HG02981 (cell line): ENCODE measurements around the gene INTS15.

ENCODE experiments used
- ATAC-seq: cut with Tn5 transposase; IDR thresholded peaks from one replicate; pipeline ENCODE4 v1.9.1; 2021; ENCODE audit warnings: mild to moderate bottlenecking, moderate library complexity; ENCODE audit not compliant: unreplicated experiment

Gene INTS15

DNA sequence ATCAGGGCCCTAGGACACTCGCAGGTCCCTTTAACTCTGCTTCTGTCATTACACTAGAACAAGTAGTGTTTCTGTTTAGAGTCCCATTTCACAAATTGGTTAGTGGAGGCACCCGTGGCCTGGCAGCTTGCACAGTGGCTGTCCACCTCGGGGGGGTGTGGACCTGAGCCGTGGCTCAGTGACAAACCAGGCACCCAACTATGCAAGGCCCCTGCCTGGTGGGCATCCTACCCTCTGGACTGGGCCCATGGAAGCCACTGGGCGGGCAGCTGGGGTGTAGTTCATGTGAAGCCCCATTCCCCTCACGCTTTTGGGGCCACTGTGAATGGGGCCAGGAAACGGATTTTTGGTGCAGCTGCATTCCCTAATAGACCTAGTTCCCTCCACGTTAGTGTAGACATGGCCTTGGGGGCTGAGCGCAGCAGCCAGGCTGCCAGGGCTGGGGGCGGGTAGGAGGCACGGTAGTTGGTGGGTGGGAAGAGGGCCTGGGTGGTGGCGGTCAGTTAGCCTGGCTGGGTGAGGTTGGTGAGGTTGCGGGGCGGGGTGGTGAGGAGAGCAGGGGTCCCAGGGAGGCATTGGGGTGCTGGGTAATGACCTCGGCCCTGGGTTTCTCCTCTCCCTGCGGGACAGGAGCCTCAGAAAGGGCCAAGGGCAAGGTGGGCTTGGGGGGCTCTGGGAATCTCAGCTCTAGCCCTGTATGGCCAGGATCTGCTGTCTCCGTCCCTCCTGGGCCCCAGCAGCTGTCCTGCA is 66.0 kb downstream of the INTS15 start:
- ATAC-seq = no peak

GRCh38 chr7:6656413-6656812 is 66.6 kb downstream of the INTS15 start:
- no peak for ATAC-seq
